GM19035 (cell line): ENCODE data around the gene SCIMP.
A peak's percentile ranks its signal among the peaks of the same experiment; 100 is the strongest.
"Not testable (repeated sequence)": the region's sequence is repeated elsewhere in the genome, so short reads cannot be mapped to it uniquely, and the experiment has no call there.

Source experiments
- ATAC-seq: cut with Tn5 transposase; IDR thresholded peaks from one replicate; pipeline ENCODE4 v1.9.1; 2021; ENCODE audit not compliant: unreplicated experiment

SCIMP gene

GRCh38 chr17:5238333-5238732 lies 3.7 kb upstream of the SCIMP start:
- no peak for ATAC-seq

DNA sequence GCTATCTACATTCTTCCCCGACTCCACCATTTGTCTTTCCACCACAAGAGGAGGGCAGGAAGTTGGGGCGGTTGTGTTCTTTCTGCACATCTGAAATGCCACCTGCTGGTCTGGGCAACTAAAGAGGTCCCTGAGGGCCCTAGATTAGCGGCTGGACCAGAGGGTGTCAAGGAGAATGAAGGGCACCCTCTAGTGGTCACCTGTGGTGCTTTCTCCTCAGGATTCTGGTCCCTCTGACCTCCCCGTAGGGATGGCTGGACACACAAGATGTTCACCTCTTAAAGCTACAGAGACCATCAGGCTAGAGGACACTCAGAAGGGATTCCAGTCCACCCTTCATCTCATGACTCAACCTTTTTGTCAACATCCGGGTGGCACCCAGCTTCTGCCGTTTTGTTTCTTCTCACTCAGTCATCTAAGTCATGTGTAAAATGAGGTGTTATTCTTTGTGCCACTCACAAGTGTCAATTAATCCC lies 2.9 kb upstream of the SCIMP start:
- peak; percentile 40 for ATAC-seq

- ATAC-seq: no peak
These were observed 2.4 kb upstream of the SCIMP start for GRCh38 chr17:5236938-5237540.

GRCh38 chr17:5233492-5233891 lies 1.2 kb downstream of the SCIMP start:
- ATAC-seq: not testable (repeated sequence)

DNA sequence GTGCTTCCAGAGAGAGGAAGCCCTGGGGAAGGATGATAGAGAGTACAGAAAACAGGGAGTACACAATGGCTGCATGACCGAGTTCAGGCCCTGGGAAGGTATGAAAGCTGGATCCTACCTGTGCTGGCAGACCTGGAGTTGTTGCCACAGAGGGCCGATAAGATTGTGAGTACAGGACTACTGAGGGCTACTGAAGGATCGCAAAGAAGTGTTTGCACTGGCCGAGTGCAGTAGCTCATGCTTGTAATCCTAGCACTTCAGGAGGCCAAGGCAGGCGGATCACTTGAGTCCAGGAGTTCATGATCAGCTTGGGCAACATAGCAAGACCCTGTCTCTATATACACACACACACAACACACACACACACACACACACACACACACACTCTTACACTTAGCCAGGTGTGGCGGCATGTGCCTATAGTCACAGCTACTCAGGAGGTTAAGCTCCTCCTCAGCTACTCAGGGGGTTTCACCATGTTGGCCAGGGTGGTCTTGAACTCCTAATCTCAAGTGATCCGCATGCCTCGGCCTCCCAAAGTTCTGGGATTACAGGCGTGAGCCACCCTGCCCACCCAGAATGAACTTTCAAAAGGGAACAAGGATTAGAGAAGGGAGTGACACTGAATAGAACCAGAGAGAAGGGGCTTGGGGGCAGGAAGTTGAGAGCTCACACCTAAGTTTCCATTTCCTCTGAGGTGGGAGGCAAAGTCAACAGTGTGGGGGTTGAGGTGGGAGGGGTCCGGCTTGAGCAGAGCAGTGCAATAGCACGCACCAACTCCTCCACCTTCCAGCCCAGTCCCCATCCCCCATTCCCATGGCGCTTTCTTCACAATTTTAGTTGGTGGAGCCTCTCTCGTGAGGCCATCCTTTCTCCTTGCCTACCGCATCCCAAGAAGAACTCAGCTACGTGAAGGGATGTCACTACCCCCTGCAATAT lies 7.5 kb downstream of the SCIMP start:
- ATAC-seq: no peak

DNA sequence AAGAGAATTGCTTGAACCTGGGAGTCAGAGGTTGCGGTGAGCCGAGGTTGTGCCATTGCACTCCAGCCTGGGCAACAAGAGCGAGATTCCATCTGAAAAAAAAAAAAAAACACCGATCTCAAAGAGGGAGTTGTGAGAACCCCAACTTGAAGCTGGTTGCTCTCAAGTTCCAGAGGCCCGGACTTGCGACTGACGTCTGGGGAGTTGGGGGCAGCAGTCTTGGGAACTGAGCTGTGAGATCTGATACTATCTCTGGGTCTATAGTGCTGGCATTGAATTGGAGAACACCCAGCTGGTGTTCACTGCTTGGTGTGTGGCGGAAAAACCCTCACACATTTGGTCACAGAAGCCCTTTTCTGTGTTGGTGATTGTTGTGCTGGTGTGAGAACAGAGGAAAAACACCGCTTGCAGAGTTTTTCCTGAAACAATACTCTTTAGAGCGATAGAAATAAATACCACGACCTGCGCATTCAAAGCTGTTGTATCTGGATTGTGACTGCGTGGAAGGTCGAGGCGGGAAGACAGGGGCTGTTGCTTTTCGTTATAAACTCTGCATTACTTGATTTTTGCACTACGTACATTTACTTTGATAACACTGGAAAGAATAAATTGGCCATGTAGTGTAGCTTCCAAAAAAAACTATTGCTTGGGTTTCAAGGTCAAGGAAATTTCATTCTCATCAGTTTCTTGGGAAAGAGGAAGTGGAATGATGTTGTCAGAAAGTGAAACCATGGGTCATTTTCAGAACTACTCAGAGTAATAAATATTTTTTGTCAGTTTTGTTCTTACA lies 8.8 kb downstream of the SCIMP start:
- peak; percentile 33 for ATAC-seq

- not testable (repeated sequence) for ATAC-seq
These were observed 12.7 kb downstream of the SCIMP start for GRCh38 chr17:5221912-5222311.

- ATAC-seq: no peak
These were observed 14.6 kb downstream of the SCIMP start for GRCh38 chr17:5220074-5220473.

DNA sequence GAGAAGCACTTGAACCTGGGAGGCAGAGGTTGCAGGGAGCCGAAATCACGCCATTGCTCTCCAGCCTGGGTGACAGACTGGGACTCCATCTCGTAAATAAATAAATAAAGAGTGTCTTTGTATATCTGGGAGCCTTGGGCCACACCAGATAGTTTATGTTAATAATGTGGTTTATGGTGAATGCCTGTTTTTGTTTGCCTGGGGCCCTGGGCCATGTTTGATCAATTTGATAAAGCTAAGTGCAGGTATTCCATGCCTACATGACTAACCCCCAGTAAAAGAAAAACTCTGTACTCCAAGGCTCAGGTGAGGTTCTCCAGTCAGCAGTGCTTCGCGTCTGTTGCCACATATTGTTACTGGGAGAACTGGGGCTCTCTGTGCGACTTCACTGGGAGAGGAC lies 15.1 kb downstream of the SCIMP start:
- no peak for ATAC-seq

DNA sequence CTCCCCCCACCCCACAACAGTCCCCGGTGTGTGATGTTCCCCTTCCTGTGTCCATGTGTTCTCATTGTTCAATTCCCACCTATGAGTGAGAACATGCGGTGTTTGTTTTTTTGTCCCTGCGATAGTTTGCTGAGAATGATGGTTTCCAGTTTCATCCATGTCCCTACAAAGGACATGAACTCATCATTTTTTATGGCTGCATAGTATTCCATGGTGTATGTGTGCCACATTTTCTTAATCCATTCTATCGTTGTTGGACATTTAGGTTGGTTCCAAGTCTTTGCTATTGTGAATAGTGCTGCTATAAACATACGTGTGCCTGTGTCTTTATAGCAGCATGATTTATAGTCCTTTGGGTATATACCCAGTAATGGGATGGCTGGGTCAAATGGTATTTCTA lies 17.1 kb downstream of the SCIMP start:
- not testable (repeated sequence) for ATAC-seq

GRCh38 chr17:5211458-5211857 lies 23.2 kb downstream of the SCIMP start:
- ATAC-seq: no peak

DNA sequence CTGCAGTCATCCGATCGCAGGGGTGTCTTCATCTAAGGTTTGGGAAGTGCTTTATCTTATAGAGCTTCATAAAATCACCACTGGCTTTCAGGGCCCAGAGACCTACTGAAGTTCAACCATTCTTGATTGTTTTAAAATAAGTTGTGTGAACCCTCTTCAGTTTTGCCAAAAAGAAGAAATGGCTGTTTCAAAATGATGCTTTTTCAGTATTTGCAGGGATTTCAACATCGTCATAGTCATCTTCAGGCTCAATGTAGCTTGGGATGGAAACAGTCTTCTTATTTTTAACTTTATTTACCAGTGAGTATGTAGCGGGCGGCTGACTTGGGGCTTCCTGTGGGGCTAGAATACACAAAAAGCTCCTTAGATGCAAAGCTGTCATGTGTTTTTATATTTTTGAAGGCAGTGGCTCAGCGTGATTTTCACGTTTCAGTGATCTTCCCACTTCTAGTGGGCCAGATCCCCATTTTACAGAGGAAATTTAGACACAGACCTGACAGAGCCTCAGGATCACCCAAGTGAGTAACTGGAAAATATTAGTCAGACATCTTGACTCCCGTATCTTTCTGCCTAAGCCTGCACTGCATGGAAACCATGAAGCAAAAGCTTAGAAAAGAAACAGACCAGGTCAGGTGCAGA lies 23.9 kb downstream of the SCIMP start:
- no peak for ATAC-seq

DNA sequence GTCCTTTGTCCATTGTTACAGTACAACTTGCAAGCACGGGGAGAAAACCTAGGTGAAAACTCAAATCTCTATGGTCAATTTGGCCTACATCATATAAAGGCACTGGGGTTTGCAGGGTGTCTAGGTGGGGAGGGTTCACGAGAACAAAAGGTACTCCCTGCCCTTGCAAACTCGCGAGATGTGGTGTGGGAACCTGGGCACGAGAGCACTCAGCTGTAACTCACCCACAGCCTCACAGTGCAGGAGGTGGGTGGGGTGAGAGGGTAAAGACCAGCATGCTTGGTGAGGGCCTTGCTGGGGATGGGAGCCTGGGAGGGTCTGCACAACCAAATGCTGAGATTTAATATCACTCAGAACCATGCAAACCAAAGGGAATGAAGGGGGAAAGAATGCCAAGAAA lies 24.6 kb downstream of the SCIMP start:
- ATAC-seq: no peak

- no peak for ATAC-seq
These were observed 25.3 kb downstream of the SCIMP start for GRCh38 chr17:5209396-5209795.

DNA sequence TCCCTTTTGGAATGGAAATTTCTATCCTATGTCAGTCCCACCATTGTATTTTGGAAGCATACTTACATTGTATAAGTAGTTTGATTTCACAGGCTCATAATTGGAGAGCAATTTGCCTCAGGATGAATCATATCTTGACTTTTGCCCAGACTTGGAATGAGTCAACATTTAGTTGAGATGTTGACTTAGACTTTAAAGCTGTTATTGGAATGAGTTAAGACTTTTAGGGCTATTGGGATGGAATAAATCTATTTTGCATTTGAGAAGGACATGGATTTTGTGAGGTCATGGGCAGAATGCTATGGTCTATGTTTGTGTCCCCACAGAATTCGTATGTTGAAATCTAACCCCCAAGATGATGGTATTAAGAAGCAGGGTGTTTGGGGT lies 30.8 kb downstream of the SCIMP start:
- ATAC-seq: no peak

GRCh38 chr17:5203178-5203907 lies 31.3 kb downstream of the SCIMP start:
- no peak for ATAC-seq

GRCh38 chr17:5201011-5201410 lies 33.6 kb downstream of the SCIMP start:
- ATAC-seq: no peak

DNA sequence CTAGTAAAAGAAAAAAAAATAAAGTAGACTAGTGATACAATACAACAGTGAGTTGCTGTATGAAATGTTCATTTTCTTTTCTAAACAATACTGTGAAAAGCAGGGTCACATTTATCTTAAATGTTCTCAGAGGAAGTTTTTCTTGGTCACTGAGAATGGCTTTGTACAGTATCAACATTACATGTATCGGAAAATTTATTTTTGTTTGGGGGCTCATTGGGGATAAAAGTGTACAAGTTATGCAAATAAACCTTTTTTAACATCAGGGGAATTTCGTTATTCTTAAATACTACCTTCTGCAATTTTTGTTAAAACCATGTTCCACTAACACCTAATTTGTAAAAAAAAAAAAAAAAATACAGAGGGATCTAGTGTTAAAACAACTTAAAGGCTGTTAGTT lies 34.3 kb downstream of the SCIMP start:
- no peak for ATAC-seq

DNA sequence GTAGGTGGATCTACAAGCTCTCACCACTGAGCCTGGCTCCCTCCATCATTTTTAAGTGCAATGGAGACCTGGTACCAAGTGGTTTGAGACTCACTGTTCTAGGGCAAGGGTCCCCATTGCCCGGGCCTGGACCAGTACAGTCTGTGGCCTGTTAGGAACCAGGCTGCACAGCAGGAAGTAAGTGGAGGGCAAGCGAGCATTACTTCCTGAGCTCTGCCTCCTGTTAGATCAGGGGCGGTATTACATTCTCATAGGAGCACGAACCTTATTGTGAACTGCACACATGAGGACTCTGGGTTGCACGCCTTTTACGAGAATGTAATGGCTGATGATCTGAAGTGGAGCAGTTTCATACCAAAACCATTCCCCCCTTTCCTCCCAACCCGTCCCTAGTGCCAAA lies 36.2 kb downstream of the SCIMP start:
- ATAC-seq: no peak

DNA sequence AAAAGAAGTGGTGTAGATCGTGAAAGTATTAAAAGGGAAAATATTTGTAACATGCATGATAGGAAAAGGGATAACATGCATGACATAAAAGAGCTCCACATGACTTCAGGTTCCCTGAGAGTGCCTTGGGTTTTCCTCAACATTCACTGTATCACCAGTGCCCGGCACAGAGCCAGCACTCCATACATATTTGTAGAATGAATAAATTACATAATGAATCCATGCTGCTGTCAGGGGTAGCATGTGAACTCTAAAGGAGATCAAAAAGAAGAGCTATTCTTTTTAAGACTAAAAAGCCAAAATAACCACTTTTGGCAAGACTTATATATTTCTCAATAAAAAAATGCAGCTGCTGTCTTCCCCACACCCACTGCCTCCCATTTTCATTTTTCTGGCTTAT lies 40.3 kb downstream of the SCIMP start:
- ATAC-seq: no peak
